Erythroblast (primary cell): Measurements from ENCODE around the gene ZFHX3.

Experiments
- GATA1 ChIP-seq: IDR thresholded peaks from 2 replicates; pipeline ENCODE4 v1.6.1; 2011; ENCODE audit warnings: low read depth, mild to moderate bottlenecking, control low read depth, low read length, moderate library complexity
- POLR2A ChIP-seq: IDR thresholded peaks from 2 replicates; pipeline ENCODE4 v1.6.1; 2011; ENCODE audit warnings: mild to moderate bottlenecking, low read length

- TF ChIP-seq POLR2A (no peak), GATA1 (no peak)
These were observed 6.2 kb upstream of the ZFHX3 start for GRCh38 chr16:73054125-73054484.
